IMR-90 (cell line): ENCODE measurements around the gene CMTM8. TPM values are rescaled to one million over a fixed set of nuclear protein-coding genes. Genes with fewer than 3 reads are reported as not detected.

Experiments used
- ATAC-seq: fragments of 200-7000 bp; cut with Tn5 transposase; 2 replicates; pipeline ENCODE4 v1.9.1; 2020; ENCODE audit warnings: low read depth, mild to moderate bottlenecking, moderate library complexity
- BruUV-seq: library from RNA; stranded (reverse); fragments of 400-500 nt; replicated peaks from 2 replicates; lab custom pipeline; 2021; lab: Mats Ljungman, UMichigan
- CTCF ChIA-PET: fragments of 300-600 bp; formaldehyde crosslinking; extraction: SDS; loops from one replicate; lab custom pipeline; 2021; ENCODE audit warnings: antibody characterized with exemption; lab: Yijun Ruan, JAX
- POLR2A ChIA-PET: fragments of 300-600 bp; sonication (Branson Sonifier 250); formaldehyde crosslinking; loops from one replicate; lab custom pipeline; 2022; ENCODE audit warnings: antibody characterized with exemption; ENCODE audit not compliant: unreplicated experiment; lab: Charles Lee
- DNase-seq: peaks from one replicate; pipeline ENCODE4 v3.0.0; 2013
- H2AFZ ChIP-seq: replicated peaks from 2 replicates; pipeline ENCODE3; 2013; ENCODE audit warnings: low read length, mild to moderate bottlenecking; ENCODE audit not compliant: poor library complexity
- H2AK5ac ChIP-seq: 2 replicates; pipeline ENCODE4 v1.6.1; 2013; ENCODE audit warnings: low read depth, low read length, inconsistent platforms
- H2AK9ac ChIP-seq: replicated peaks from 2 replicates; pipeline ENCODE3; 2013; ENCODE audit warnings: mild to moderate bottlenecking, low read depth, low read length, moderate library complexity; ENCODE audit not compliant: poor library complexity
- H2BK120ac ChIP-seq: 2 replicates; pipeline ENCODE4 v1.6.1; 2013; ENCODE audit warnings: low read depth, low read length, inconsistent platforms
- H2BK15ac ChIP-seq: 3 replicates; pipeline ENCODE4 v1.6.1; 2013; ENCODE audit warnings: low read depth, low read length, inconsistent platforms
- H2BK20ac ChIP-seq: 2 replicates; pipeline ENCODE4 v1.6.1; 2013; ENCODE audit warnings: low read depth, mild to moderate bottlenecking, inconsistent platforms, low read length, moderate library complexity
- H2BK5ac ChIP-seq: 2 replicates; pipeline ENCODE4 v1.6.1; 2013; ENCODE audit warnings: mild to moderate bottlenecking, low read depth, low read length, inconsistent platforms; ENCODE audit not compliant: poor library complexity, severe bottlenecking
- H3K14ac ChIP-seq: replicated peaks from 2 replicates; pipeline ENCODE4 v1.6.1; 2013; ENCODE audit warnings: low read depth, low read length, inconsistent platforms
- H3K18ac ChIP-seq: 2 replicates; pipeline ENCODE4 v1.6.1; 2013; ENCODE audit warnings: low read depth, low read length, control low read depth
- H3K23ac ChIP-seq: 2 replicates; pipeline ENCODE4 v1.6.1; 2013; ENCODE audit warnings: low read depth, low read length, inconsistent platforms
- H3K27ac ChIP-seq: 2 replicates; pipeline ENCODE4 v1.5.1; 2013; ENCODE audit warnings: mild to moderate bottlenecking, control low read depth, low read length; ENCODE audit not compliant: insufficient read depth
- H3K27me3 ChIP-seq: 2 replicates; pipeline ENCODE4 v1.6.1; 2013; ENCODE audit warnings: low read length; ENCODE audit not compliant: control insufficient read depth, insufficient read depth
- H3K36me3 ChIP-seq: 2 replicates; pipeline ENCODE4 v1.6.1; 2013; ENCODE audit warnings: low read length, mixed read lengths; ENCODE audit not compliant: control insufficient read depth, insufficient read depth
- H3K4ac ChIP-seq: 2 replicates; pipeline ENCODE4 v1.6.1; 2013; ENCODE audit warnings: low read depth, low read length, inconsistent platforms
- H3K4me1 ChIP-seq: 2 replicates; pipeline ENCODE4 v1.6.1; 2013; ENCODE audit warnings: low read length, mixed read lengths; ENCODE audit not compliant: control insufficient read depth, insufficient read depth
- H3K4me2 ChIP-seq: 2 replicates; pipeline ENCODE4 v1.6.1; 2013; ENCODE audit warnings: low read depth, mild to moderate bottlenecking, control low read depth, low read length, moderate library complexity
- H3K4me3 ChIP-seq: 2 replicates; pipeline ENCODE4 v1.5.1; 2013; ENCODE audit warnings: low read depth, mild to moderate bottlenecking, control low read depth, low read length, moderate library complexity; ENCODE audit not compliant: insufficient read depth
- H3K56ac ChIP-seq: 2 replicates; pipeline ENCODE4 v1.6.1; 2013; ENCODE audit warnings: low read length, inconsistent platforms; ENCODE audit not compliant: insufficient read depth; ENCODE audit errors: extremely low read depth
- H3K79me1 ChIP-seq, 2 experiments: 2 replicates each; pipeline ENCODE4 v1.6.1; 2013; ENCODE audit warnings: low read length in 2 of 2, inconsistent platforms in 1 of 2, low read depth in 1 of 2
- H3K9ac ChIP-seq: 2 replicates; pipeline ENCODE4 v1.6.1; 2013; ENCODE audit warnings: low read depth, low read length, control low read depth
- H3K9me1 ChIP-seq: 2 replicates; pipeline ENCODE4 v1.6.1; 2013; ENCODE audit warnings: low read length, inconsistent platforms; ENCODE audit not compliant: insufficient read depth
- H3K9me3 ChIP-seq: 2 replicates; pipeline ENCODE4 v1.6.1; 2013; ENCODE audit warnings: low read length; ENCODE audit not compliant: control insufficient read depth, insufficient read depth
- H4K20me1 ChIP-seq: 2 replicates; pipeline ENCODE4 v1.6.1; 2013; ENCODE audit warnings: low read length, inconsistent platforms; ENCODE audit not compliant: insufficient read depth
- H4K5ac ChIP-seq: 2 replicates; pipeline ENCODE4 v1.6.1; 2013; ENCODE audit warnings: mild to moderate bottlenecking, low read depth, low read length, control low read depth
- H4K8ac ChIP-seq, 2 experiments: 2 replicates each; pipeline ENCODE4 v1.6.1; 2013; ENCODE audit warnings: low read depth in 2 of 2, low read length in 2 of 2, control low read depth in 1 of 2, inconsistent platforms in 1 of 2
- H4K91ac ChIP-seq: 2 replicates; pipeline ENCODE4 v1.6.1; 2013; ENCODE audit warnings: low read depth, low read length, inconsistent platforms; ENCODE audit not compliant: insufficient read depth
- BHLHE40 ChIP-seq: fragments of 150-350 bp; IDR thresholded peaks from 2 replicates; pipeline ENCODE4 v1.6.1; 2016; ENCODE audit warnings: mild to moderate bottlenecking, low read depth, low read length
- CEBPB ChIP-seq: IDR thresholded peaks from 2 replicates; pipeline ENCODE4 v1.6.1; 2012; ENCODE audit warnings: low read depth, low read length, improper control_type of control experiment
- FOS ChIP-seq: fragments of 150-350 bp; IDR thresholded peaks from 2 replicates; pipeline ENCODE4 v1.6.1; 2016; ENCODE audit warnings: low read depth, low read length
- MAZ ChIP-seq: IDR thresholded peaks from 2 replicates; pipeline ENCODE4 v1.6.1; 2012; ENCODE audit warnings: low read depth, mild to moderate bottlenecking, low read length, improper control_type of control experiment, moderate library complexity, borderline replicate concordance
- MXI1 ChIP-seq: IDR thresholded peaks from 2 replicates; pipeline ENCODE4 v1.6.1; 2012; ENCODE audit warnings: low read depth, mild to moderate bottlenecking, low read length, moderate library complexity, borderline replicate concordance
- NFE2L2 ChIP-seq: fragments of 150-350 bp; IDR thresholded peaks from 2 replicates; pipeline ENCODE4 v1.6.1; 2016; ENCODE audit warnings: low read depth, mild to moderate bottlenecking, low read length
- POLR2A ChIP-seq: IDR thresholded peaks from 2 replicates; pipeline ENCODE4 v1.6.1; 2012; ENCODE audit warnings: mild to moderate bottlenecking, low read depth, low read length
- RCOR1 ChIP-seq: IDR thresholded peaks from 2 replicates; pipeline ENCODE4 v1.6.1; 2012; ENCODE audit warnings: mild to moderate bottlenecking, low read length, improper control_type of control experiment; ENCODE audit not compliant: insufficient replicate concordance
- SMC3 ChIP-seq: fragments of 150-350 bp; IDR thresholded peaks from 2 replicates; pipeline ENCODE4 v1.6.1; 2016; ENCODE audit warnings: low read depth, mild to moderate bottlenecking, antibody characterized with exemption, low read length, moderate library complexity
- WGBS, 2 experiments: methylation state at CpG; one replicate each; pipeline versions ENCODE4 v1.1.5 to v1.1.7; 2013; ENCODE audit warnings: missing lambda C conversion rate in 2 of 2; ENCODE audit not compliant: insufficient read length in 1 of 2; ENCODE audit errors: extremely low coverage in 2 of 2; 5-methylcytosine and 5-hydroxymethylcytosine counted together
- dilution Hi-C: fragments of 300-500 bp; cut with HindIII; formaldehyde crosslinking; loops from one replicate; pipeline ENCODE4 v1.14.3; 2018; ENCODE audit warnings: low sequenced_read_pairs; ENCODE audit not compliant: unreplicated experiment
- in situ Hi-C: fragments of 300-500 bp; cut with MboI; formaldehyde crosslinking; loops from 3 replicates; pipeline ENCODE4 v1.14.3; 2019; ENCODE audit warnings: low sequenced_read_pairs, inconsistent platforms, mixed read lengths
- intact Hi-C: fragments of 100-400 bp; cut with micrococcal nuclease; formaldehyde crosslinking; loops from 2 replicates; pipeline ENCODE4 v1.10.0; 2022
- polyA plus RNA-seq, 3 experiments: library from polyadenylated mRNA; depleted of rRNA; stranded (reverse); fragments of >200 nt; gene quantifications; 2 replicates each; pipeline ENCODE4 v1.2.3, GENCODE V29; 2012; ENCODE audit warnings: low replicate concordance in 1 of 3
- total RNA-seq: library from RNA; depleted of rRNA; stranded (reverse); fragments of >200 nt; gene quantifications from 2 replicates; pipeline ENCODE4 v1.2.3, GENCODE V29; 2012

The CMTM8 gene
- total and polyA plus RNA-seq, 2 of the 4 experiments (the other 2 are of a cell fraction): 0.15 TPM; not detected in 1

- whole genome bisulfite sequencing, 2 experiments: no CpG with 5 or more reads among the region's 8 CpGs
- Histone ChIP-seq H3K4ac (no peak overlapping the region), H3K18ac (no peak overlapping the region), H3K9ac (no peak overlapping the region), H3K36me3 (no peaks in the 10 kb centered on the region), H3K27me3 (peaks cover 15% of the 10 kb centered on the region), H3K23ac (no peak overlapping the region), H4K91ac (no peak overlapping the region), H3K4me3 (no peak overlapping the region), H2BK120ac (no peak overlapping the region), H3K4me2 (no peak overlapping the region), H3K27ac (no peak overlapping the region), H2AFZ (no peak overlapping the region), H3K56ac (no peak overlapping the region), H2AK5ac (no peak overlapping the region), H2BK5ac (no peak overlapping the region), H4K8ac (no peak overlapping the region), H3K9me3 (no peaks in the 10 kb centered on the region), H3K14ac (no peak overlapping the region), H3K9me1 (no peaks in the 10 kb centered on the region), H4K20me1 (no peaks in the 10 kb centered on the region), H2AK9ac (no peak overlapping the region), H2BK15ac (no peak overlapping the region), H3K79me1 (no peaks in the 10 kb centered on the region), H3K4me1 (no peaks in the 10 kb centered on the region), H2BK20ac (no peak overlapping the region), H4K5ac (no peak overlapping the region)
- CTCF ChIA-PET: no interaction called here
- ATAC-seq: no peak
- dilution Hi-C loops (no loop called here), in situ Hi-C loops (loop anchor here (25.0 kb wide), 1 partner anchor 376 kb away; no protein-coding TSS in a partner anchor), intact Hi-C loops (no loop called here)
- POLR2A ChIA-PET: no interaction called here
- BruUV-seq: no TSS peak
- TF ChIP-seq MAZ (no peak), BHLHE40 (no peak), SMC3 (no peak), POLR2A (no peak), MXI1 (no peak), NFE2L2 (no peak), CEBPB (no peak), RCOR1 (no peak), FOS (no peak)
- no peak for DNase-seq
These were observed 47.4 kb downstream of the CMTM8 start for GRCh38 chr3:32285891-32286290.
